Endothelial cell of umbilical vein (primary cell): ENCODE data around the gene ZNF587B. TPM values are rescaled to one million over a fixed set of nuclear protein-coding genes. Genes with fewer than 3 reads are reported as not detected.
"Not testable (repeated sequence)": the region's sequence is repeated elsewhere in the genome, so short reads cannot be mapped to it uniquely, and the experiment has no call there.

ENCODE experiments used
- BruUV-seq: library from RNA; stranded (reverse); fragments of 400-500 nt; replicated peaks from 2 replicates; lab custom pipeline; 2021; lab: Mats Ljungman, UMichigan
- CTCF ChIA-PET: fragments of 300-600, 350-600 bp; sonication (Branson Sonifier 250); formaldehyde crosslinking; loops from one replicate; lab custom pipeline; 2021; ENCODE audit warnings: antibody characterized with exemption, inconsistent platforms; lab: Charles Lee
- POLR2A ChIA-PET: fragments of 300-600, 350-600 bp; sonication (Branson Sonifier 250); formaldehyde crosslinking; loops from one replicate; lab custom pipeline; 2021; ENCODE audit warnings: antibody characterized with exemption, inconsistent platforms; lab: Charles Lee
- DNase-seq: peaks from one replicate; pipeline ENCODE4 v3.0.0-alpha.2; 2011; ENCODE audit warnings: low read depth, low spot score
- FAIRE-seq: peaks from 2 replicates; lab custom pipeline; 2011; peaks lifted over from hg19 to GRCh38; lab: Jason Lieb, UNC
- H2AFZ ChIP-seq: 2 replicates; pipeline ENCODE4 v1.6.0; 2012; ENCODE audit warnings: low read depth, low read length, control low read depth, inconsistent platforms
- H3K27ac ChIP-seq: 2 replicates; pipeline ENCODE4 v1.5.1; 2011; ENCODE audit warnings: low read depth, mild to moderate bottlenecking, control low read depth, low read length, moderate library complexity; ENCODE audit not compliant: insufficient read depth
- H3K27me3 ChIP-seq, 2 experiments: 2 replicates each; pipeline versions ENCODE4 v1.6.0 to v1.6.1; 2011; ENCODE audit warnings: low read length in 2 of 2, mixed read lengths in 1 of 2; ENCODE audit not compliant: control insufficient read depth in 2 of 2, insufficient read depth in 2 of 2
- H3K36me3 ChIP-seq, 2 experiments: 2 replicates in 1 of 2; 3 replicates in 1 of 2; pipeline ENCODE4 v1.5.1; 2011; ENCODE audit warnings: low read length in 2 of 2, mild to moderate bottlenecking in 1 of 2, moderate library complexity in 1 of 2; ENCODE audit not compliant: control insufficient read depth in 2 of 2, insufficient read depth in 2 of 2; ENCODE audit errors: extremely low read depth in 1 of 2
- H3K4me1 ChIP-seq: 3 replicates; pipeline ENCODE4 v1.5.1; 2011; ENCODE audit warnings: mild to moderate bottlenecking, low read length; ENCODE audit not compliant: control insufficient read depth, insufficient read depth; ENCODE audit errors: extremely low read depth
- H3K4me2 ChIP-seq: 2 replicates; pipeline ENCODE4 v1.6.1; 2011; ENCODE audit warnings: low read length, control low read depth, mixed read lengths; ENCODE audit not compliant: insufficient read depth
- H3K4me3 ChIP-seq, 3 experiments: fragments of 200-600 bp in 1 of 3; sonication (generic), shearing (Covaris generic) in 1 of 3; replicated peaks in 1 of 3; 2 replicates each; pipeline ENCODE4 v1.5.1; 2011 to 2016; ENCODE audit warnings: control low read depth in 3 of 3, low read length in 3 of 3, mild to moderate bottlenecking in 2 of 3, inconsistent platforms in 1 of 3, low read depth in 1 of 3, moderate library complexity in 1 of 3; ENCODE audit not compliant: insufficient read depth in 1 of 3
- H3K79me2 ChIP-seq: 2 replicates; pipeline ENCODE4 v1.6.0; 2012; ENCODE audit warnings: low read length, inconsistent platforms; ENCODE audit not compliant: control insufficient read depth, insufficient read depth
- H3K9ac ChIP-seq: replicated peaks from 2 replicates; pipeline ENCODE3; 2011; ENCODE audit warnings: low read length, control low read depth; ENCODE audit not compliant: insufficient read depth; ENCODE audit errors: extremely low read depth
- H3K9me1 ChIP-seq: replicated peaks from 3 replicates; pipeline ENCODE4 v1.6.0; 2011; ENCODE audit warnings: mild to moderate bottlenecking, low read length; ENCODE audit not compliant: control insufficient read depth, insufficient read depth; ENCODE audit errors: extremely low read depth
- H3K9me3 ChIP-seq: replicated peaks from 2 replicates; pipeline ENCODE4 v1.5.1; 2012; ENCODE audit warnings: low read length, inconsistent platforms; ENCODE audit not compliant: control insufficient read depth, insufficient read depth
- H4K20me1 ChIP-seq: replicated peaks from 2 replicates; pipeline ENCODE3; 2011; ENCODE audit warnings: mild to moderate bottlenecking, low read length; ENCODE audit not compliant: control insufficient read depth, insufficient read depth; ENCODE audit errors: extremely low read depth
- EZH2 ChIP-seq: IDR thresholded peaks from 2 replicates; pipeline ENCODE4 v1.6.1; 2012; ENCODE audit warnings: borderline replicate concordance, low read depth, mild to moderate bottlenecking, moderate library complexity, low read length, inconsistent platforms; ENCODE audit not compliant: severe bottlenecking
- FOS ChIP-seq: IDR thresholded peaks from 2 replicates; pipeline ENCODE4 v1.6.1; 2011; ENCODE audit warnings: mild to moderate bottlenecking, low read length, moderate library complexity, borderline replicate concordance; ENCODE audit not compliant: insufficient read depth
- GATA2 ChIP-seq: IDR thresholded peaks from 2 replicates; pipeline ENCODE4 v1.7.0; 2011; ENCODE audit warnings: low read depth, mild to moderate bottlenecking, moderate library complexity, mixed read lengths, low read length; ENCODE audit not compliant: insufficient read length, insufficient read depth
- JUN ChIP-seq: IDR thresholded peaks from 2 replicates; pipeline ENCODE4 v1.6.1; 2011; ENCODE audit warnings: borderline replicate concordance, low read depth; ENCODE audit not compliant: insufficient read length, insufficient read depth
- MYC ChIP-seq: IDR thresholded peaks from one replicate; pipeline ENCODE4 v1.6.1; 2011; ENCODE audit warnings: mild to moderate bottlenecking, low read depth, low read length
- POLR2A ChIP-seq: IDR thresholded peaks from 2 replicates; pipeline ENCODE4 v1.6.1; 2012; ENCODE audit warnings: low read depth, mild to moderate bottlenecking, control low read depth, low read length
- POLR2AphosphoS5 ChIP-seq: IDR thresholded peaks from 2 replicates; pipeline ENCODE4 v1.6.1; 2012; ENCODE audit warnings: low read depth, mild to moderate bottlenecking, control low read depth, low read length, moderate library complexity; ENCODE audit not compliant: insufficient read depth
- dilution Hi-C: fragments of 300-500 bp; cut with MboI; formaldehyde crosslinking; loops from one replicate; pipeline ENCODE4 v1.15.0; 2019; ENCODE audit warnings: low sequenced_read_pairs; ENCODE audit not compliant: extremely low pct_ligation_motif_present
- intact Hi-C: fragments of 100-400 bp; cut with micrococcal nuclease; formaldehyde crosslinking; loops from one replicate; pipeline ENCODE4 v1.10.0; 2022
- polyA plus RNA-seq, 4 experiments: library from polyadenylated mRNA; depleted of rRNA in 3 of 4; stranded (reverse) in 3 of 4; unstranded in 1 of 4; fragments of >200 nt; gene quantifications; 2 replicates each; pipeline versions ENCODE4 v1.2.1 to v1.2.3, GENCODE V29; 2011 to 2012; ENCODE audit warnings: missing spikeins in 1 of 4
- total RNA-seq: library from RNA; stranded (reverse); gene quantifications from 2 replicates; pipeline ENCODE4 v1.2.3, GENCODE V29; 2021
- TF ChIP-seq, protein P1 (sequence below): IDR thresholded peaks from 2 replicates; pipeline ENCODE4 v1.6.1; 2011; ENCODE audit not compliant: insufficient read depth, insufficient read length
- TF ChIP-seq, protein P2 (sequence below), 2 donors: IDR thresholded peaks; 1 replicate in 1 of 2; 2 replicates in 1 of 2; pipeline ENCODE4 v1.5.1; 2011; ENCODE audit warnings: low read length in 2 of 2, mild to moderate bottlenecking in 2 of 2, moderate library complexity in 2 of 2, control low read depth in 1 of 2, inconsistent platforms in 1 of 2, low read depth in 1 of 2; ENCODE audit not compliant: insufficient read depth in 1 of 2; ENCODE audit errors: extremely low read depth in 1 of 2

ZNF587B gene
- total and polyA plus RNA-seq, 2 donors (not counting 3 experiments of a cell fraction or from before 2014, with no cell fraction given) = 3.2 to 16.3 TPM

DNA sequence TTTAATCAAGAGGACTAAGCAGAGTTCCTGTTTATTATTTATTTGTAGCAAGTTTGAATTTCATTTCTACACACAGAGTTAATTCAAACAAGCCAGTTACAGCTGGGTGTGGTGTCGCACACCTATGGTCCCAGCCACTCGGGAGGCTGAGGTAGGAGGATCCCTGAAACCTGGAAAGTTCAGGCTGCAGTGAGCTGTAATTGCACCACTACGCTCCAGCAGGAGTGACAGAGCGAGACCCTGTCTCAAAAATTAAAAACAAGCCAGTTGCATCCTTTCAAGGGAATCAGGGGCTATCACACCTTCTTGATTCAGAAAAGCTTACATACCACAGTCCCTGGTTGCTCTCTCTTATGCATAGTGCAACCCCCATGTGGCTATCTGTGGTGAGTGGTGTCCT lies 40.8 kb upstream of the ZNF587B start:
- Histone ChIP-seq H2AFZ (no peak overlapping the region), H3K27me3 (no peaks in the 10 kb centered on the region), H3K9ac (no peak overlapping the region), H3K9me3 (no peaks in the 10 kb centered on the region), H3K4me1 (no peaks in the 10 kb centered on the region), H3K36me3 (no peaks in the 10 kb centered on the region), H3K4me2 (no peak overlapping the region), H3K9me1 (no peaks in the 10 kb centered on the region), H3K4me3 (no peak overlapping the region), H3K27ac (no peak overlapping the region), H4K20me1 (no peaks in the 10 kb centered on the region), H3K79me2 (no peaks in the 10 kb centered on the region)
- FAIRE-seq (no peak), DNase-seq (no peak)
- ChIA-PET POLR2A (no interaction called here), CTCF (no interaction called here)
- TF ChIP-seq, protein P1, sequence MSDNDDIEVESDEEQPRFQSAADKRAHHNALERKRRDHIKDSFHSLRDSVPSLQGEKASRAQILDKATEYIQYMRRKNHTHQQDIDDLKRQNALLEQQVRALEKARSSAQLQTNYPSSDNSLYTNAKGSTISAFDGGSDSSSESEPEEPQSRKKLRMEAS = no peak
- TF ChIP-seq MYC (no peak), POLR2AphosphoS5 (no peak), GATA2 (no peak), EZH2 (no peak), JUN (no peak), FOS (no peak), POLR2A (no peak)
- TF ChIP-seq, protein P2, sequence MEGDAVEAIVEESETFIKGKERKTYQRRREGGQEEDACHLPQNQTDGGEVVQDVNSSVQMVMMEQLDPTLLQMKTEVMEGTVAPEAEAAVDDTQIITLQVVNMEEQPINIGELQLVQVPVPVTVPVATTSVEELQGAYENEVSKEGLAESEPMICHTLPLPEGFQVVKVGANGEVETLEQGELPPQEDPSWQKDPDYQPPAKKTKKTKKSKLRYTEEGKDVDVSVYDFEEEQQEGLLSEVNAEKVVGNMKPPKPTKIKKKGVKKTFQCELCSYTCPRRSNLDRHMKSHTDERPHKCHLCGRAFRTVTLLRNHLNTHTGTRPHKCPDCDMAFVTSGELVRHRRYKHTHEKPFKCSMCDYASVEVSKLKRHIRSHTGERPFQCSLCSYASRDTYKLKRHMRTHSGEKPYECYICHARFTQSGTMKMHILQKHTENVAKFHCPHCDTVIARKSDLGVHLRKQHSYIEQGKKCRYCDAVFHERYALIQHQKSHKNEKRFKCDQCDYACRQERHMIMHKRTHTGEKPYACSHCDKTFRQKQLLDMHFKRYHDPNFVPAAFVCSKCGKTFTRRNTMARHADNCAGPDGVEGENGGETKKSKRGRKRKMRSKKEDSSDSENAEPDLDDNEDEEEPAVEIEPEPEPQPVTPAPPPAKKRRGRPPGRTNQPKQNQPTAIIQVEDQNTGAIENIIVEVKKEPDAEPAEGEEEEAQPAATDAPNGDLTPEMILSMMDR (IDR thresholded peaks at IDR 0.05; ENCODE audit: extremely low read depth in 1 of 2, insufficient read depth in 1 of 2, low read depth in 1 of 2, low read length in 2 of 2) = no peak
- no TSS peak for BruUV-seq
- dilution Hi-C loops (no loop called here), intact Hi-C loops (no loop called here)

DNA sequence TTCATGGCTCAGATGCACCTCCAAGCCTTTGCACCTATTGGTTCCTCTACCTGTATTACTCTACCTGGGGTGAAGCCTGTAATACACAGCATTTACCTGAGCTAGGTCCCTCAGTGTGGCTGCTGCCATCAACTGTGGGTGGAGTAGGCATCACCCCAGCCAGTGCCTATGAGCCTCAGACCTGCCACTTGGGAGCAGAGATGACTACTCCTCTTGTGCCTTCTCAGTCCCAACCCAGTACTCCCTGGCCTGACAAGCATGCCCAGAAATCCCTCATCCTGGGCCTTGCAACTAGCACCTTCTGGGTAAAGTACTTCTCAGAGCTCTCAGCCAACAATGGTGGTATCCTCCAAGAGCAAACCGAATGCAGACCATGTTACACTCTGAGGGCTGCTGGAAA lies 33.5 kb upstream of the ZNF587B start:
- H3K79me2 ChIP-seq, H3K4me3 ChIP-seq, intact Hi-C loops, H3K36me3 ChIP-seq, H3K9me3 ChIP-seq, H2AFZ ChIP-seq, H3K4me2 ChIP-seq, DNase-seq, POLR2A ChIA-PET, H4K20me1 ChIP-seq, BruUV-seq, FAIRE-seq, H3K4me1 ChIP-seq, H3K9me1 ChIP-seq, dilution Hi-C loops, CTCF ChIA-PET, H3K27me3 ChIP-seq, H3K27ac ChIP-seq, H3K9ac ChIP-seq: not testable (repeated sequence)
